Suppressor macrophage treated with lipopolysaccharide for 1 hour (primary cell): ENCODE results near the gene HLA-DQA2.
"Not testable (repeated sequence)": the region's sequence is repeated elsewhere in the genome, so short reads cannot be mapped to it uniquely, and the experiment has no call there.

Experiments used
- DNase-seq, 3 donors: peaks; one replicate each; pipeline ENCODE4 v3.0.0-alpha.2; 2020 to 2022

Gene HLA-DQA2

DNA sequence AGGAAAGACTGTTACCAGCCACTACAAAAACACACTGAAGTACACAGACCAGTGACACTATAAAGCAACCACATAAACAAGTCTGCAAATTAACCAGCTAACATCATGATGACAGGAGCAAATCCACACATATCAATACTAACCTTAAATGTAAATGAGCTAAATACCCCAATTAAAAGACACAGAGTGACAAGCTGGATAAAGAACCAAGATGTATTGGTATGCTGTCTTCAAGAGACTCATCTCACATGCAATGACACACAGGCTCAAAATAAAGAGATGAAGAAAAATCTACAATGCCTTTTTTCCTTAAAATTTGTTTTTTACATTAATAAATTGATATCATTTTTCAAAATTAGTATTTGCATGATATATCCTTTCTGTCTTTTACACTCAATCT, 41.7 kb downstream of the HLA-DQA2 start:
- DNase-seq = not testable (repeated sequence)

DNA sequence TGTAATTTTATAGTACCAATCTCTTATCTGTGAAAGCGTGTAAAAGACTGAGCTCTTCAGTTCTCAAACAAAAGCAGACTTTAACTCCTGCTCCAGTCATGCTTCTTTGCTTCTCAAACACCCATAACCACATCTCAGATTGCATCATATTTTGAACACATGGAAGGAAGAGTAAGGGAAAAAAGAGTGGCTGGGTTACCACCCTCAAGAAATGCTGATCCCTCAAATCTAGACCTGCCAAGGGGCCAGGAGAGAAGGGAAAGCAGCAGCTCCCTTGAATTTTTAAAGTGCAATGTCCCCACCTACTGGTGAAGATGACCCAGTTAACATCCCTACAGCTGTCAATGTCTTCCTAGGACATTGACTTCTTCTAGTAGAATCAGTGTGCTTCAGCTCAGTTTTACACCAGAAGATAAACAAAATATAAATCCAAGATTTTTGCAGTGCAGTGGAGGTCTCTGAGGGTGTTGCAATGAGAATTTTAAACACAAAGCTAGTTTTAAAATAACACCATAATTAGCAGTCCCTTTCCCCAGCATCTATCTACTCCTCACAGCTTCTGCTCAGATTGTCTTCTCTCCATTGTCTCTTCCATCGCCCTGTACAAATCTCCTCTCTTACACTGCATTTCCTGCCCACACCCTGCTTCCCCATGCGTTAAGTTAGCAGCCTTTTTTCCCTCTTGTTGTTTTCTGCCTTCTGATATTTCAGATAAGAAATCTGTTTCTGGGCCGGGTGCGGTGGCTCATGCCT, 44.8 kb downstream of the HLA-DQA2 start:
- peak; percentile 77 to 90 (median 87) for DNase-seq

DNA sequence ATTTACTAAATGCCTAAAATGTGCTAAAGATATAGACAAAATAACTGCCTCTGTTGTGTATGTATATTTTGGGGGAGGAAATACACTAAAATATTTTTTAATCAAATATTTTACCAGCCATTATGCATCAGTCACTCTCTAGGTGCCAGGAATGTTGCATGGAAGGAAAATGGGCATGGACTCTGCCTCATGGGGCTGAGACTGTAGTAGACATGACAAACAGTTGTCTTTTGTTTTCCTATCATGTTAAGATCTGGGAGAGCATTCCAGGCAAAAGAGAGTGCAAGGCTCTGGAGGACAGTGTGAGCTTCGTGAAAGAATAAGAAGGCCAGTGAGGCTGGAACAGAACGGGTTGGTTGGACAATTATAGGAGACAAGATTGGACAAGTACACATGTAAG, 49.1 kb downstream of the HLA-DQA2 start:
- DNase-seq = no peak

DNA sequence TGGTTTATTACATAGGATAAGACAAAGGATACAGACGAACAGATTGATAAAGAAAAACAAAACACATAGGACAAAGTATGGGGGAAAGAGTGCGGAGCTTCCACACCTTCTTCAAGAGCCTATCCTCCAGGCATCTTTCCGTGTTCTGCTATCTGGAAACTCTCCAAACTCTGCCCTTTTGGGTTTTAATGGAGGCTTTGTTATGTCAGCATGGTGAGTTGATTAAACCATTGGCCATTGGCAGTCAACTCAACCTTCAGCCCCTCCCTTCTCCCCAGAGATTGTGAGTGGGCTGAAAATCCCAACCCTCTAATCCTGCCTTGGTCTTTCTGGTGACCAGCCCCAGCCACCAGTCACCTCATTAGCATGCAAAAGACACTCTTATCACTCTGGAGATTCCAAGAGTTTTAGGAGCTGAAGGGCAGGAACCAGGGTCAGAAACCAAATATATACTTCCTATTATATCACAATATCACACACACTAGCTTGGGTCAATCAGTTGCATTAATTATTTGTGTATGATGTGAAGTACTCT, 51.8 kb downstream of the HLA-DQA2 start:
- DNase-seq = peak in 2 of 3 donors; percentile 31 to 56

DNA sequence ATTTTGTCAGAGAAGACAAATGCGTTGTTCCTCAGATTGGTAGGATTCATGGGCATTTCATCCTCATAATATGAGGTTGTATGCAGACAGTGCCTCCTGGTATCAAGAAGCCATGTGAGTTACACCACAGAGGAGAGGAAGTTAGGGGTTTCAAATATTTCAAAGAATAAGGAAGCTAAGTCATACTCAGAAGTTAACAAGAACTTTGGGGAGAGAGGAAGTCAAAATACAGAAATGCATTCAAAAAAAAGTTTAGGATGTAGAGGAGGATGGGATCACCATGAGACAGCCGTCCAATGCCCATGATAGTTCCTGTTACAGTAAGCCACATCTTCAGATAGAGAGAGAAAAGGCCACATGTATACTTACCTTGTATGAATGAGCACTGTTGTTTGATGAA, 53.3 kb downstream of the HLA-DQA2 start:
- peak; percentile 76 to 94 (median 91) for DNase-seq
